Ovary (tissue), 3 donors: ENCODE measurements around the gene CCBE1.

Source experiments
- CTCF ChIP-seq, 3 donors: fragments of 450-650 bp in 2 of 3; fragments of 200-600 bp in 1 of 3; IDR thresholded peaks; one replicate each; pipeline versions ENCODE4 v1.5.1 to v1.8.0; 2016 to 2022; ENCODE audit warnings: antibody characterized with exemption in 3 of 3, mild to moderate bottlenecking in 1 of 3
- POLR2A ChIP-seq: fragments of 450-650 bp; IDR thresholded peaks from one replicate; pipeline ENCODE4 v1.6.1; 2017; ENCODE audit warnings: antibody characterized with exemption, mild to moderate bottlenecking, moderate library complexity
- donor health status: DM: no; HTN: no; CAD: no.

- TF ChIP-seq CTCF (IDR thresholded peaks at IDR 0.05) (no peak), POLR2A (no peak)
Observed at GRCh38 chr18:59567431-59567830, 129.8 kb downstream of the CCBE1 start.
